Measurements from ENCODE around the gene MAP3K12.

DNA sequence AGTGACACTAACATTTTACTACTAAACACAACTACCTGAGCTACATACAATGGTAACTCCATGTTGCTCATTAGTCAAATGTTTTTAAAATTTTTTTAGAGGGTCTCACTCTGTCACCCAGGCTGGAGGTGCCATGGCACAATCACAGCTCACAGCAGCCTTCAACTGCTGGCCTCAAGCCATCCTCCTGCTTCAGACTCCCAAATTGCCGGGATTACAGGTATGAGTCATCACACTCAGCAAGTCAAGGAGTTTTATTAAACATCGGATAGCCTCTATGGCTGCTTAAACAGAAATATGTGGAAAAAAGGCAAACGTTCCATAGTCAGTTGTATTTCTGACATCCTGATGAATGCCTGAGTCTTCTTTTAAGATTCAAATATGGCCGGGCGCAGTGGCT lies 19.1 kb upstream of the MAP3K12 start:
- TF ChIP-seq SUZ12 (IDR thresholded peaks at IDR 0.05; ENCODE audit: extremely low read depth, insufficient read depth, insufficient read length) (no peak), ZNF274 (IDR thresholded peaks at IDR 0.05; ENCODE audit: low read depth, low read length) (no peak)
